Measurements from ENCODE around the gene SLC5A6. TPM values are rescaled to one million over a fixed set of nuclear protein-coding genes. Genes with fewer than 3 reads are reported as not detected.

SLC5A6 gene
- total RNA-seq (2014; rRNA removed; shearing (Covaris generic)), result 41.8 and 67.4 TPM in 2 replicates

- peak; percentile 79 for DNase-seq (ENCODE audit: low spot score)
Observed at GRCh38 chr2:27211943-27212625, at the start of gene SLC5A6, which contains the start of gene ATRAID. TSS of gene SLC5A6 (minus strand) at chr2:27212268. CDS start at chr2:27207650, 4,618 bp downstream. TSS of gene ATRAID (plus strand) at chr2:27212041. CDS start at chr2:27212369, 328 bp downstream.

DNA sequence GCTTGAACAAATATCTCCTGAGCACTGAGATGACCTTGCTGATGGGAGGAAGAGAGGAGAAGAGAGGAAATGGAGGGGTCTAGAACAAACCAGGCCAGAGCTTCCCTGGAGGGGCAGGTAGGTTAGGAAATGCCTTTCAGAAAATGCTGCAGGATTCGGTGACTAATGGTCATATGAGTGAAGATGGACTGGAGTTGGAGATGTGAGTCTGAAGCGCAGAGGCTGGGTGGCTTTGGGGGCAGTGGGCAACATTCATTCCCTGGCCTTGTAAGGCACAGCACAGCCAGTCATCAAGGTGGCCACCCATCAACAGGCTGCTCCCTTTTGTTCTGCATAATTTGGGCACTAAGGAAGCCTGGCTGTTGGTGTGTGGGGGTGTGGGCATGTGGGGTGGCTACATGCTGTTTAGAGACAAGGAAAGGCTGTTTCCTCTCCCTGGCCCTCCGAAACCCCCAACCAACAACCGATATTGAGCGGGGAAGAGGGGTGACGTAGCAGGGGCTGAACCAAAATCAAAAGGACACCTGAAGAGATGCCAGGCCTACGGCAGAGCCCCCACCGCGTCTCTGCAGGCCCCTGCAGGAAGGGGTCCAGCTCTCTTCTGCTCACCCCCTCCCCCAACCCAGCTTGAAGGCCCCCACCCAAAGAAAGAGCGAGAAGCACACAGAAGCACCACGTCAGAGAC, 49.3 kb upstream of the SLC5A6 start:
- DNase-seq (ENCODE audit: low spot score), result no peak

- no peak for DNase-seq (ENCODE audit: low spot score)
Observed at GRCh38 chr2:27258051-27258450, 46.0 kb upstream of the SLC5A6 start.

DNA sequence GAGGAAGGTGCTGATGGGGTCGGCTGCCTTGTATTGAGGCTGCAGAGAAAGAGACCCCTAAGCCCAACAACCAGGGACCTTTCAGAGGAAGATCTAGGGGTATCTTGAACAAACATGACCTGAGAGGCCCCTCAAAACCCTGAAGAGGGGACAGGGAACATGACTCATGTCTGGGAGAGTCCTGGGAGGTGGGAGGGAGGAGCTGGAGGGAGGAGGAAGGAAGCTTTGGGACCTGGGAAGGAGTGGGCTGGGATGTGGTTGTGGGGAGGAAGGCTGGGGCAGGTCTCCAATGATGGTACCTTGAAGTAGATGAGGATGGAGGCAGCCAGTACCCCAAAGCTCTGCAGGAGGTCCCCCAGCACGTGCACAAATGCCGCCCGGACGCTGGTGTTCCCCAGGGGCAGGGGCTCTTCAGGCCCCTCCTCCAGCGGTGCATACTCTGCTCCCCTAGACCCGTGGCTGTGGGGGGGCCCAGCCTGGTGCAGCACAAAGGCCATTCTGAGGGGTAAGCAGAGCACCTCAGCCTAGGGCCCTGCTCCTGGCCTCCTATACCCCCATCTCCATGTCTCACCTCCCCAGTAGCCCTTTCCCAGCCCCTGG, 44.9 kb upstream of the SLC5A6 start:
- DNase-seq (ENCODE audit: low spot score), result no peak

DNA sequence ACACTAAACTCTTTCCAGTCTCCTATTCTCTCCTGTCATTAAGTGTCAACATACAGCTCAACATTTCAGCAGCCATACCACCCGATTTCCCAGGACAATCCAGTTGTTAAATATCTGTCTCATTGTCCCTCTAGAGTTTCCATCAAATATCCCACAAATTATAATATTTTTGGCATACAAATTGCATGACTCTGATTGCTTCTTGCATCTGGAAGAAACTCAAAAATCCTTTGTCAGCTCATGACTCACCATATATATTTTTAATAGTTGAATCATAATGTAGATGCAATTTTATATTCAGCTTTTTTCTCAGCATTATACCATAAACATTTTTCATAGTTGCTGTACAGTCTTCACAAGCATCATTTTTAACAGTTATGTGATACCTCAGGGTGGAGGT, 43.6 kb upstream of the SLC5A6 start:
- no peak for DNase-seq (ENCODE audit: low spot score)

DNA sequence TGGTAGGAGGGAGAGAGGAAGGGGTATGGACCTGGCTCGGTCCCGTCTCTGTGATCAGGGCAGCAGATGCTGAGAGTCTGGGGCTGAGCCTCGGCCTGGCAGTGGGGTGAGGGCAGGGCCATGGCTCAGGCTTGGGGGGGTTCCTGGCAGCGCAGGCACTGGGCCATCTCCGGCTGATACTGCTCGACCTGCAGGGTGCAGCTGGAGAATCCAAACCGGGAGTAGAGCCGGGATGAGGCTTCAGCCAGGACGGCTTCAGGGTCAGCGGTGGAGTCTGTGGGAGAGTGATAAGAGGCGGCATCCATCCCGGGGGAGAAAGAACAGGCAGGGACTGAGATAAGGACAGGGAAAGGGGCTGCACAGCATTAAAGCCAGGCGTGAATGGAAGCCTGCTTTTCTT, 43.1 kb upstream of the SLC5A6 start:
- no peak for DNase-seq (ENCODE audit: low spot score)

GRCh38 chr2:27251766-27252165, 39.7 kb upstream of the SLC5A6 start:
- DNase-seq (ENCODE audit: low spot score), result no peak

- DNase-seq (ENCODE audit: low spot score), result no peak
Observed at GRCh38 chr2:27250652-27251379, 38.7 kb upstream of the SLC5A6 start.

- DNase-seq (ENCODE audit: low spot score), result no peak
Observed at GRCh38 chr2:27249891-27250651, 38.0 kb upstream of the SLC5A6 start.

DNA sequence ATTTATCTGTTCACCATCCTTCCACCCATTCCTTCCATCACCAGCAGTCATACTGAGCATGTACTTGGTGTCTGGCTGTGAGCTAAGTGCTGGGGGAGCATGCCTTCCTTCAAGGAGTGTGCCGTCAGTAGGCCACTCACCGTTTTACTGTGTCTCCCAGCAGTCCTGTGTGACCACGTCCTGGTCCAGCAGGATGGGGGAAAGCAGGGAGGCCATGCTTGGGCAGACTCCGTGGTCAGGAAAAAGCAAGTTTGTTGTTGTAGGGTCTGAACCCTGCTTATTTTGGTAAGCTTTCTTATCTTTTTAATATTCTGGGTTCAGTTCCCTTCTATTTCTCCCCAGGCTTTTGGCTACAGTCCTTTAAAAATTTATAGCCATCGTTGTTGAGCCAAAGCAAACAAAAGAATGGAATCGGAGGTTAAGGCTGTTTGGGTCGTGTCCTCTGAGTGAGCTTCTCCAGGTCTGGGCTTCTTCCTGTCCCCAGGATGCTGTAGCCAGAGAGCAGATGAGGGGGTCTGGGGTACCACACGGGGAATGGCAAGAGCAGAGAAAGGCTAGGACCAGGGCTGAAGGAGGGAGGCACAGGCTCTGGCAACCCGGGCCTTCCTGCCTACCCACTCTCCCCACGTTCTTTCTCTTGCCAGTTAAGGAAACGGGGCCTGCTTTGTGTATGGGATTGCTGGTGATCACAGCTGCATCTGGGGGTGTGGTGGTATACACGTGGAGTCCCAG, 37.3 kb upstream of the SLC5A6 start:
- peak; percentile 29 for DNase-seq (ENCODE audit: low spot score)

DNA sequence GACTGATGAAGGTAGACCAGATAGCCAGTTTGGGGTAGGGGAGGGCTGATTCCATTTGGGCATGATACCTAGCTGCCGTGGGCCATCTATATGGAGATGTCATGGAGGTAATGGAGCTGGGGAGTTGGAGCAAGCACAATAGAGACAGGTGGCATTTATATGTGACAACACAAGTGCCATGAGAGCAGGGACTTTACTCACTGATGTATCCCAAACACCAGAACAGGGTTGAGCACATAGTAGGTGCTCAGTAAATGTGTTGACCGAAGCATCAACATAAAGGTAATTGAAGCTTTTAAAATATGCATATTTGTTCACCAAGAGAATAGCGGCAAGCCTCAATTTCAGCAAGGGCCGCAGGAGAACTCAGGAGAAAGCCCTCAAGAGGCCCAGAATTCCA, 35.8 kb upstream of the SLC5A6 start:
- no peak for DNase-seq (ENCODE audit: low spot score)

- DNase-seq (ENCODE audit: low spot score), result no peak
Observed at GRCh38 chr2:27245626-27246025, 33.6 kb upstream of the SLC5A6 start.

DNA sequence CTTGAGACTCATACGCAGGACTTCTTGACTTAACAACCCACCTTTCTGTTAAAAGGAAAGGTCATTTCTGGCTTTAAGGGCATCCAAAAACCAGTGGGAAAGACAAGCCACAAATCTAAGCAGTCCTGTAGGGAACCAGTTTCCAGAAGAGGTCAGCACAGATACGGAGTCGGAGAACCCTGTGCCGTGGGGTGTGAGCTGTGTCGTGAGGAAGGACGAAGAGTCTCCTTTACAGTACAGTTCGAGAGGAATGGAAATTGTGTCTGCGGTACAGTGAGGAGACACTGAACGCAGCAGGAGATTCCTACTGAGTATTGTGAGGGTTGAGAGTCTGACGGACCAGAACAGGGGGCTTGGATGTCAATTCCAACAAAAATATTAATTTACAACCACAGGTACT, 33.0 kb upstream of the SLC5A6 start:
- no peak for DNase-seq (ENCODE audit: low spot score)

DNA sequence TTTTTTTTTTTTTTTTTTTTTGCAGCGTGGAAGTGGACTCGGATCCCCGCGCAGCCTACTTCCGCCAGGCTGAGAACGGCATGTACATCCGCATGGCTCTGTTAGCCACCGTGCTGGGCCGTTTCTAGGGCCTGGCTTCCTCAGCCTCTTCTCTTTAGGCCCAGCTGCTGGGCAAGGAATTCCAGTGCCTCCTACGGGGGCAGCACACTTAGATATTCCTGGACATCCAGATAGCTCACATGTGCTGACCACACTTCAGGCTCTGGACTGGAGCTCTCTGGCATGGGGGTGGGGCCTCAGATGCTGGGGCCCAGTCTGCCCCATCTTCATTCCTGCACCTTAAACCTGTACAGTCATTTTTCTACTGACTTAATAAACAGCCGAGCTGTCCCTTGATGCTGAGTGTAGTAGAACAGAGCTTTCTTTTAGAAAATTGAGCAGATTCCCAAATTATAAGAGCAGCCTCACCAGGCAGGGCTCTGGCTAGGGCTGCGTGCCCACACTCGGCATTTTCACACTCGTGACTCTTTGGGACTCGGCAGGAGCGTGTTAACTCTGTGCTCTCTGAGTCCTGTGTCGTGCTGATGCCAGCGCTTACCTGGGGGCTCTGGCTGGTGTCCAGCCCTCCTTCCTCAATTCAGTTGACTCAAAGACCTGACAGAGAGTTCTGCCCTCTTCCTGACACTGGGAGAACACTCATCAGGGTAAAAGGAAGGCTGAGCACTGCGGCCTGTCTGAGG, 31.5 kb upstream of the SLC5A6 start:
- DNase-seq (ENCODE audit: low spot score), result no peak

- no peak for DNase-seq (ENCODE audit: low spot score)
Observed at GRCh38 chr2:27242614-27242951, 30.5 kb upstream of the SLC5A6 start.

DNA sequence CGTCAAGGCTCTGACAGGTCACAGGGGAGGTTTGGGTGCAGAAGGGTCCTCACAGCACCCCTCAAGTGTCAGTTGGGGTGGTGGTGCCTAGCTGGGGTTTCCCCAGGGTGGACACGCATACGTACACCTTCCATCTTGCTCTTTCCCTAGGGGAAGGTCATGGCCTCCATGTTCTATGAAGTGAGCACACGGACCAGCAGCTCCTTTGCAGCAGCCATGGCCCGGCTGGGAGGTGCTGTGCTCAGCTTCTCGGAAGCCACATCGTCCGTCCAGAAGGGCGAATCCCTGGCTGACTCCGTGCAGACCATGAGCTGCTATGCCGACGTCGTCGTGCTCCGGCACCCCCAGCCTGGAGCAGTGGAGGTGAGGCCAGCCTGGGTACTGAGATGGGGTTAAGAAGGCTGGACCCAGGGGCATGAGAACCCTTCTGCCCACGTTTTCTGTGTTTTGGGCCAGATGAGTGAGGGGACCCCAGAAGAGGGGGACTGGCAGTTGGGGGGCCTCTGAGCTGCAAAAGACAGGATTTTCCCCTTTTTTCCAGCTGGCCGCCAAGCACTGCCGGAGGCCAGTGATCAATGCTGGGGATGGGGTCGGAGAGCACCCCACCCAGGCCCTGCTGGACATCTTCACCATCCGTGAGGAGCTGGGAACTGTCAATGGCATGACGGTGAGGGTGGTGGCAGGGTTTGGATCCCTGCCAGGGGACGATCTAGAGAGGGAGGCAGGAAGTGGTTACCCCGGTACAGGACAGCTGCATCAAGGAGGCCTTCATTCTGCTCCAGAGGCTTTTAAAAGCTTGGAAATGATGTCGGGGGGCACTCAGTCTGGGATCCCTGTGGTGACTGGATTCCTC, 29.9 kb upstream of the SLC5A6 start:
- DNase-seq (ENCODE audit: low spot score), result no peak

GRCh38 chr2:27240406-27240805, 28.3 kb upstream of the SLC5A6 start:
- DNase-seq (ENCODE audit: low spot score), result no peak

DNA sequence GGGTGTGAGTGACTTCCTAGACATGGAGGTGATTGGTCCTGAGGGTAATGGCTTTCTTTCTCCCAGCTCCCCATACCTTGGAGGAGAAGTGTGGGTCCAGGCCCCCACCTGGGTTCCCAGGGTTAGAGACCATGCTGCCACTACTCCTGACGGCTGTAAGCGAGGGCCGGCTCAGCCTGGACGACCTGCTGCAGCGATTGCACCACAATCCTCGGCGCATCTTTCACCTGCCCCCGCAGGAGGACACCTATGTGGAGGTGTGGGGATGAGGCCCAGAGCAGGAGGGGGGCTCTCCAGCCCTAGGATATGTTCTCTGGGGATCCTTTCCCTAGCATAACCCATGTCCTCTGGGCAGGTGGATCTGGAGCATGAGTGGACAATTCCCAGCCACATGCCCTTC, 26.9 kb upstream of the SLC5A6 start:
- no peak for DNase-seq (ENCODE audit: low spot score)

GRCh38 chr2:27237341-27237945, 25.4 kb upstream of the SLC5A6 start:
- no peak for DNase-seq (ENCODE audit: low spot score)

Data from A172 (cell line).